GM12878 (cell line): ENCODE measurements around the gene AXL. TPM values are rescaled to one million over a fixed set of nuclear protein-coding genes. Genes with fewer than 3 reads are reported as not detected.

Experiments used
- ATAC-seq: fragments of 200-7000 bp; cut with Tn5 transposase; 3 replicates; pipeline ENCODE4 v1.9.1; 2020; ENCODE audit warnings: mild to moderate bottlenecking, moderate library complexity
- BruUV-seq: library from RNA; stranded (reverse); fragments of 400-500 nt; replicated peaks from 2 replicates; lab custom pipeline; 2021; lab: Mats Ljungman, UMichigan
- CTCF ChIA-PET: fragments of 300-600 bp; sonication (Branson Sonifier 250); formaldehyde crosslinking; extraction: SDS; loops from one replicate; lab custom pipeline; 2021; ENCODE audit warnings: inconsistent platforms; lab: Yijun Ruan, JAX
- POLR2A ChIA-PET: fragments of 350-600 bp; formaldehyde crosslinking; extraction: SDS; loops from one replicate; lab custom pipeline; 2021; ENCODE audit warnings: inconsistent platforms; lab: Charles Lee
- RAD21 ChIA-PET: fragments of 300-600 bp; sonication (Branson Sonifier 250); formaldehyde crosslinking; loops from one replicate; lab custom pipeline; 2023; ENCODE audit warnings: antibody characterized with exemption; ENCODE audit not compliant: unreplicated experiment; lab: Charles Lee
- SMC1A ChIA-PET: fragments of 300-600 bp; sonication (Branson Sonifier 250); formaldehyde crosslinking; loops from one replicate; lab custom pipeline; 2023; ENCODE audit not compliant: unreplicated experiment, uncharacterized antibody; lab: Charles Lee
- DNase-seq: peaks from one replicate; pipeline ENCODE4 v3.0.0-alpha.2; 2011; ENCODE audit warnings: low read depth, low spot score
- FAIRE-seq: peaks from 3 replicates; lab custom pipeline; 2011; peaks lifted over from hg19 to GRCh38; lab: Jason Lieb, UNC
- H2AFZ ChIP-seq: 2 replicates; pipeline ENCODE4 v1.6.0; 2011; ENCODE audit warnings: low read depth, low read length, control low read depth; ENCODE audit not compliant: control insufficient read depth
- H3K27ac ChIP-seq: 2 replicates; pipeline ENCODE4 v1.5.1; 2011; ENCODE audit warnings: control low read depth; ENCODE audit not compliant: control insufficient read depth, insufficient read depth
- H3K27me3 ChIP-seq, 2 experiments: replicated peaks in 1 of 2; 2 replicates each; pipeline versions ENCODE4 v1.6.0 to v1.6.1; 2011; ENCODE audit warnings: low read length in 1 of 2; ENCODE audit not compliant: control insufficient read depth in 2 of 2, insufficient read depth in 2 of 2
- H3K36me3 ChIP-seq, 2 experiments: 2 replicates each; pipeline ENCODE4 v1.5.1; 2011; ENCODE audit warnings: low read length in 1 of 2; ENCODE audit not compliant: control insufficient read depth in 2 of 2, insufficient read depth in 2 of 2
- H3K4me1 ChIP-seq: 2 replicates; pipeline ENCODE4 v1.6.1; 2011; ENCODE audit warnings: mild to moderate bottlenecking, low read length, moderate library complexity, mixed read lengths; ENCODE audit not compliant: control insufficient read depth, insufficient read depth
- H3K4me2 ChIP-seq: 2 replicates; pipeline ENCODE4 v1.6.0; 2011; ENCODE audit warnings: control low read depth; ENCODE audit not compliant: control insufficient read depth, insufficient read depth
- H3K4me3 ChIP-seq: fragments of 200-600 bp; sonication (generic); 2 replicates; pipeline ENCODE4 v1.5.1; 2016
- H3K79me2 ChIP-seq: 2 replicates; pipeline ENCODE4 v1.6.0; 2011; ENCODE audit warnings: low read length; ENCODE audit not compliant: control insufficient read depth, insufficient read depth
- H3K9ac ChIP-seq: 2 replicates; pipeline ENCODE4 v1.8.0; 2011; ENCODE audit warnings: low read length, control low read depth, mixed read lengths; ENCODE audit not compliant: control insufficient read depth, insufficient read depth
- H3K9me3 ChIP-seq: replicated peaks from 3 replicates; pipeline ENCODE4 v1.5.1; 2011; ENCODE audit warnings: mild to moderate bottlenecking, low read length; ENCODE audit not compliant: control insufficient read depth, insufficient read depth
- H4K20me1 ChIP-seq: 2 replicates; pipeline ENCODE4 v1.6.0; 2011; ENCODE audit not compliant: control insufficient read depth, insufficient read depth
- DPF2 ChIP-seq: fragments of 450-650 bp; IDR thresholded peaks from 2 replicates; pipeline ENCODE4 v1.6.1; 2017; ENCODE audit warnings: mild to moderate bottlenecking
- NFXL1 ChIP-seq: fragments of 450-650 bp; IDR thresholded peaks from 2 replicates; pipeline ENCODE4 v1.6.1; 2017; ENCODE audit warnings: antibody characterized with exemption, mild to moderate bottlenecking, borderline replicate concordance
- PRDM15 ChIP-seq: fragments of 450-650 bp; formaldehyde crosslinking; IDR thresholded peaks from 2 replicates; pipeline ENCODE4 v1.4.0; 2020; ENCODE audit warnings: mild to moderate bottlenecking, moderate library complexity
- ZBTB40 ChIP-seq: fragments of 450-650 bp; IDR thresholded peaks from 2 replicates; pipeline ENCODE4 v1.6.1; 2016; ENCODE audit warnings: mild to moderate bottlenecking, moderate library complexity, borderline replicate concordance
- WGBS: methylation state at CpG from one replicate; pipeline ENCODE4 v1.1.6; 2016; ENCODE audit warnings: low lambda C conversion rate; ENCODE audit not compliant: insufficient replicate concordance, insufficient coverage; ENCODE audit errors: missing lambda C conversion rate; 5-methylcytosine and 5-hydroxymethylcytosine counted together
- in situ Hi-C: fragments of 300-500 bp; cut with MboI; formaldehyde crosslinking; loops from 9 replicates; pipeline ENCODE4 v1.14.3; 2018; ENCODE audit warnings: mixed read lengths
- intact Hi-C: fragments of 100-400 bp; cut with micrococcal nuclease; formaldehyde crosslinking; loops from one replicate; pipeline ENCODE4 v1.14.2; 2022; ENCODE audit not compliant: unreplicated experiment
- polyA plus RNA-seq, 11 experiments: library from polyadenylated mRNA; depleted of rRNA in 4 of 11; unstranded in 6 of 11; stranded (reverse) in 5 of 11; fragments of >200 nt; fragmentation: Nextera tagmentation in 4 of 11; fragmentation: Illumina TruSeq in 1 of 11; extraction: Ambion mirVana in 4 of 11; extraction: Trizol in 1 of 11; gene quantifications; 1 replicate in 1 of 11; 2 replicates in 10 of 11; pipeline versions ENCODE4 v1.2.1 to v1.2.3, GENCODE V29; 2011 to 2016; ENCODE audit warnings: inconsistent platforms in 2 of 11, missing spikeins in 2 of 11, low read depth in 1 of 11
- total RNA-seq, 4 experiments: library from RNA; depleted of rRNA in 3 of 4; stranded (reverse); fragments of >200 nt in 3 of 4; fragmentation: Illumina TruSeq in 1 of 4; extraction: Trizol in 1 of 4; gene quantifications; 2 replicates each; pipeline versions ENCODE4 v1.2.1 to v1.2.3, GENCODE V29; 2013 to 2021

Gene AXL
- total and polyA plus RNA-seq, 10 of the 15 experiments (the other 5 are each of a cell fraction or from before 2014, with no cell fraction given) = under 0.01 to 0.33 (median 0.07) TPM; not detected in 4

- ATAC-seq (no peak), DNase-seq (no peak), FAIRE-seq (no peak)
- 9% methylated on average over 7 of the region's 7 CpGs for WGBS
- Histone ChIP-seq H4K20me1 (no peaks in the 10 kb centered on the region), H3K79me2 (no peaks in the 10 kb centered on the region), H3K27me3 (peaks cover 0 to 4% of the 10 kb centered on the region in 2 experiments; a peak in 2 of 4 replicates), H2AFZ (no peak overlapping the region), H3K9me3 (no peaks in the 10 kb centered on the region), H3K4me3 (no peak overlapping the region), H3K4me2 (no peak overlapping the region), H3K36me3 (no peaks in the 10 kb centered on the region), H3K9ac (no peak overlapping the region), H3K27ac (no peak overlapping the region), H3K4me1 (no peaks in the 10 kb centered on the region)
- SMC1A ChIA-PET = no interaction called here
- intact Hi-C loops = no loop called here
- CTCF ChIA-PET = no interaction called here
- in situ Hi-C loops = no loop called here
- RAD21 ChIA-PET = no interaction called here
- BruUV-seq = no TSS peak
- TF ChIP-seq ZBTB40 = no peak
- TF ChIP-seq PRDM15 (CRISPR knock-in tag) = no peak
- no peak for TF ChIP-seq NFXL1
- no peak for TF ChIP-seq DPF2
- POLR2A ChIA-PET = no interaction called here
These were observed 791 bp upstream of the AXL start for GRCh38 chr19:41218249-41218614.
